VCaP (cell line): ENCODE measurements around the gene FOXS1.
"Not testable (repeated sequence)": the region's sequence is repeated elsewhere in the genome, so short reads cannot be mapped to it uniquely, and the experiment has no call there.

Experiments
- H3K27ac ChIP-seq: fragments of 450-650 bp; 2 replicates; pipeline ENCODE4 v1.5.1; 2017
- CTCF ChIP-seq: fragments of 450-650 bp; conservative IDR thresholded peaks from 2 replicates; pipeline ENCODE4 v1.5.1; 2017; ENCODE audit warnings: mild to moderate bottlenecking, moderate library complexity

The FOXS1 gene

GRCh38 chr20:31817461-31817860, 27.9 kb downstream of the FOXS1 start:
- TF ChIP-seq CTCF: no peak
- H3K27ac ChIP-seq: no peak overlapping the region

- no peak for TF ChIP-seq CTCF
- peak overlapping the region; percentile 59; the same call in 1 of the 2 replicates for H3K27ac ChIP-seq
Observed at GRCh38 chr20:31816221-31816620, 29.2 kb downstream of the FOXS1 start.

- H3K27ac ChIP-seq: peak overlapping the region; percentile 59
- TF ChIP-seq CTCF: no peak
Observed at GRCh38 chr20:31815408-31816188, 29.8 kb downstream of the FOXS1 start.

GRCh38 chr20:31814142-31814541, 31.3 kb downstream of the FOXS1 start:
- H3K27ac ChIP-seq: not testable (repeated sequence)

GRCh38 chr20:31813611-31814010, 31.8 kb downstream of the FOXS1 start:
- no peak overlapping the region; the same call in 1 of the 2 replicates for H3K27ac ChIP-seq
- TF ChIP-seq CTCF: no peak

GRCh38 chr20:31811796-31812728, 33.3 kb downstream of the FOXS1 start:
- TF ChIP-seq CTCF: no peak
- no peak overlapping the region for H3K27ac ChIP-seq

GRCh38 chr20:31811198-31811597, 34.2 kb downstream of the FOXS1 start:
- H3K27ac ChIP-seq: no peak overlapping the region
- no peak for TF ChIP-seq CTCF
